Fibroblast of skin of back (primary cell): ENCODE measurements around the gene RPRML. TPM values are rescaled to one million over a fixed set of nuclear protein-coding genes. Genes with fewer than 3 reads are reported as not detected.
"Not testable (repeated sequence)": the region's sequence is repeated elsewhere in the genome, so short reads cannot be mapped to it uniquely, and the experiment has no call there.

Experiments
- DNase-seq: peaks from one replicate; pipeline ENCODE4 v3.0.0-alpha.2; 2013
- polyA plus RNA-seq, 2 experiments: library from polyadenylated mRNA; unstranded; fragments of 120-200 nt; gene quantifications; one replicate each; pipeline ENCODE4 v1.2.1, GENCODE V29; 2013; ENCODE audit not compliant: insufficient read length in 2 of 2

The RPRML gene
- 0.11 TPM for polyA plus RNA-seq (2013, experiment 1 of 2; ENCODE audit: insufficient read length)
- polyA plus RNA-seq (2013, experiment 2 of 2; ENCODE audit: insufficient read length), result 0.12 TPM

DNA sequence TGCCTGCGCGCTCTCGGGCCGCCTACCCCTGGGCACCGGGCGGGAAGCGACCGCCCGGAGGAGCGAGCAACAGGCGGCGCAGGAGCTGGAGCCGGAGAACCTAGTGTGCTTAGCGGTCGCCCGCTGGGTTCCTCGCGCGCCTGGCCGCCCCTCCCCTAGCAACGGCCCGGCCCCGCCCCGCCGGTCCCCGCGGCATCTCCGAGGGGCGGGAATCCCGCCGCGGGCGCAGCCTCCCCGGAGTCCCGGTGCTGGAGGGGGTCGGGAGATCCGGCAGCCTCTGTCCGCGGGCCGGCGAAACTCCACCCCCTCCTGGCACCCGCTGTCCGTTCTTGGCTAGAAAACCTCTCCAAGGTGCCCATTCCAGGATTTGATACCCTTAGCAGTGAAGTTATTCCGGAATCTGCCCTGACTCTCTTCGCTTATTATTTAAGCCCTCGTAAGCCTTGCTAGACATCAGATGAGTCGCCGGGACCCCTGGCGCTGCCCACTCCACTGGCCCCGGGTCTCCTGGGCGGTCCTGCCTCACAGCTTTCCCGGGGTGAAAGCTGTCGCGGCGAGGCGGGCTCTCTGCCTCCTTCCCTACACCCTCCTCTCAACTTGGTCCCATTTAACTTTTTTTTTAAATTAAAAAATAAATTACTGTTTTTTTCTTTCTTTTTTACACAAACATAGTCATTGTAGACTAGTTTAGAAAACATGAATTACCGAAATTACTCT is at the start of gene RPRML:
RPRML (minus strand) TSS at position 107 of the 717 bp plus-strand sequence. CDS start 246 bp downstream, outside the sequence.
- peak; percentile 32 for DNase-seq

DNA sequence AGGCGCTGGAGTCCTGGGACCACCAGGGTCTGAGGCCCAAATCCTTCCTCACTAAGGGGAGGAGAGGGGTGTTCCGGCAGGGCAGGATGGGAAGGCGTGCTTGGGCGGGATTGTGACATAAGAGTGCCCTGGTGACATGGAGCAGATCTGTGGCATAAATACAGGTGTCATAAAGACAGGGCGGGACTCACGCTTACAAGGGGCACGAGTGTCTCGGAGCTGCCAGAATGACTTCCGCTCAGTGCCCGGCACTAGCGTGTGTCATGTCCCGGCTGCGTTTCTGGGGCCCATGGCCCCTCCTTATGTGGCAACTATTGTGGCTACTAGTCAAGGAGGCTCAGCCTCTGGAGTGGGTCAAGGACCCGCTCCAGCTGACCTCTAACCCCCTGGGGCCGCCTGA is 37.9 kb upstream of the RPRML start:
- not testable (repeated sequence) for DNase-seq

DNA sequence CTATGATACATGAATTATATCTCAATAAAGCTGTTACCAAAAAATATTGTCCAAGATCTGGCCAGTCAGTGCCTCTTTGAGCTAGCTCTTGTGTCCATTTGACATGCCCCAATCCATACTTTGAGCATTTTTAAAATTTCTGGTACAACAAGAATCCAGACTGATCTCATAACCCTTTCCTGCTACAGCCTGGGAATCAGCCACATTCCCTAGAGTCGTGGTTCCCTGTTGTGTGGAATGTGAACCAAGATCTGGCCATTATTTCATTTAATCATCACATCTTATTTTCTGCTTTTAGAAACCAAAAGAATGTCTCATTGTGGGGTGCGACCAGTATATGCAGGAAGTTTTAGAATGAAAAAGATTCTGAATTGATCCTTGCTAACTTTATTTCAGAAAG is 34.3 kb upstream of the RPRML start:
- DNase-seq, result peak; percentile 85

DNA sequence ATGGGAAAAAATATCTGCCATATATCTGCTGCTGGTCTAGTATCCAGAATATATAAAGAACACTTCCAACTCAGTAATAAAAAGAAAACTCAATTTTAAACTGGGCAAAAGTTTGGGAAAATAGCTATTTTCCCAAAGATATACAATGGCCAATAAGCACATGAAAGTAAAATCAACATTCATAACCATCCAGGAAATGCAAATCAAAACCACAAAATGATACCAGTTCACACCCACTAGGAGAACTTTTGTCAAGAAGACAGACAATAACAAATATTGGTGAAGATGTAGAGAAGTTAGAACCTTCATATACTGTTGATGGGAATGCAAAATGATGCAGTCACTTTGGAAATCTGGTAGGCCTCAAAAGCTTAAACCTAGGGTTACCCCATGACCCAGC is 33.4 kb upstream of the RPRML start:
- no peak for DNase-seq

DNA sequence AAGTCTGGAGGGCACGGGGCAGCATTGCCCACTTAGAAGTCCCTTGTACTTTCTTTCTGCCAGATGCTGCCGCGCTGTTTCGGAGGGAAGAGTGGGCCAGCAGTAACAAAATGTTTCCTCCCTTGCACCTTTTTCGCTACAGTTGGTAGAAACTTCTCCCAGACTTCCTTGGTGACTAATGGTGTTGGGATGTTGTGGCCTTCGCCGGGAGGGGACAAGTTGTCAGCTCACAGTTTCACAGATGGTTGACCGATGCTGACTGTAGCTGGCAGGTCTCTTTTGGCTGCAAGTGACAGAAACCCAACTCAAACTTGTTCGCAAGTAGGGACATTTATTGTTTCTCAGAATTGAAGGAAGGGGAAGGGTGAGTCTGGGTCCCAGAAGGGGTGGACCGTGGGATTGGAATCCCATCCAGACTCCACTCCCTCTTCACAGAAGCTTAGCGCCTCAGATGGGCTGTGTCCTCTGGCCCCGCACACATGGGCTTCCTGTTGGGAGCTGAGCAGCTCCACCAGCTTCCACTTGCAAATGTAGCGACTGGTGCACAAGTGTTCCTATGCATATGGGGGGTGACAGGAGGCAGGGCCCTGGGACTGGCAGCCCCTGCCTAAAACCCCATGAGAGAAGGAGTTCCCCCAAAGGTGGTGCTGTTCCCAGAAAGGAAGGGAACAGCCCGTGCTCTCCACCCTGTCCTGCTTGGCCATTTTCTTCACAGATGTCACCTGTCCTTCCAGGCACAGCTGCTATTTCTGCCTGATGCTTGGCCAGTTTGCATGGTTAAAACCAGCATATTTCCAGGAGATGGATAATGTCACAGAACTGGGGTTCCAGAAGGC is 30.9 kb upstream of the RPRML start:
- DNase-seq, result peak; percentile 57

DNA sequence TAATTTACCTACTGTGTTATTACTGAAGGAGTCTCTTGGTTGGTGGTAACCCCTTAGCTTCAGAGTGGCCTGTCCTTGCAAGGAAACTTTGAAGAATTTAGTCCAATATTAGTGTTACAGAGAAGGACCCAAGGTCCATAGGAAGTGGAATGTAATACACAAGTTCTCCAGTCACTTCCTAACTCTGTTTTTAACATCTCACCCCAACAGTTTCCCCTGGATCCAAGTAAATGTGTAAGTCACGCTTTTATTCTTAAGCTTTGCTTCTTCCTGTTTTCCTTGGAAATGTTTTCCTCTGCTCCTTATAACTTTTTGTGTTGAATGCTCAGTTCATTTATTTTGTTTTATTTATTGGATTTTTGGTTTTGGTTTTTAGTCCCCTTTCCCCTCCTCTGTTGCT is 25.9 kb upstream of the RPRML start:
- DNase-seq, result no peak

DNA sequence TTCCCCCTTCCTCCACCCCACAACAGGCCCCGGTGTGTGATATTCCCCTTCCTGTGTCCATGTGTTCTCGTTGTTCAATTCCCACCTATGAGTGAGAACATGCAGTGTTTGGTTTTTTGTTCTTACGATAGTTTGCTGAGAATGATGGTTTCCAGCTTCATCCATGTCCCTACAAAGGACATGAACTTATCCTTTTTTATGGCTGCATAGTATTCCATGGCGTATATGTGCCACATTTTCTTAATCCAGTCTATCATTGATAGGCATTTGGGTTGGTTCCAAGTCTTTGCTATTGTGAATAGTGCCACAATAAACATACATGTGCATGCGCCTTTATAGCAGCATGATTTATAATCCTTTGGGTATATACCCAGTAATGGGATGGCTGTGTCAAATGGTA is 24.8 kb upstream of the RPRML start:
- DNase-seq, result not testable (repeated sequence)

DNA sequence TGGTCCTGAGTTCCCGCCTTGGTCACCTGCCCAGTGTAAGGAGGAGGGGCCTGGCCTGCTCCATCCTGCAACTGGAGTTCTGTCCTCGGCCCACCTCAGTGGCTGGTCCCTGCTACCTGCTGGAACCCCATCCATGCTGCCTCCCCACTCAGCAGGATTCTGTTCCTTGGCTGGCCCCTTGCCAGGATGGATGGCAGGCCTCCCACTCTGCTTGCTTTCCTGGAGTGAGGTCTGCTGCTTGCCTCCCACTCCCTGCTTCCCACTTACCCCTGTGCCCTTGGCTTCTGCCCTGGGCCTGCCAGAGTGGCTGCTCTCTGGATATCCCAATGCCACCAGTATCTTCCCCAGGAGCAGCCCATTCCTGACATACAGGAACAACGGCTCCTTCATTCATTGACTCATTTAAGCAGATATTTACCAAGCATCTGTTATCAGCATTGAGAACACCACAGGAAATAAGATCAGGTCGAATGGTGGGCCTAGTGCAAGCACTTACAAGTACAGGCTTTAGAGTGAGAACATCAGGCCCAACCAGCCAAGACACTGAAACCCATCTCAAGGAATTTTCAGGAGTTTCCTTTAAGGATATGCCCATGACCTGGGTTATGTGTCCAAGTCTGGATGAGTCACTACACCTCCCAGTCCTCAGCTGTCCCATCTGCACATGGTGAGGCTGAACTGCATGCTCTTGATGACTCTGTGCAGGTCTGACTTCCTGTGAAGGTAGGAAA is 17.0 kb upstream of the RPRML start:
- no peak for DNase-seq

DNA sequence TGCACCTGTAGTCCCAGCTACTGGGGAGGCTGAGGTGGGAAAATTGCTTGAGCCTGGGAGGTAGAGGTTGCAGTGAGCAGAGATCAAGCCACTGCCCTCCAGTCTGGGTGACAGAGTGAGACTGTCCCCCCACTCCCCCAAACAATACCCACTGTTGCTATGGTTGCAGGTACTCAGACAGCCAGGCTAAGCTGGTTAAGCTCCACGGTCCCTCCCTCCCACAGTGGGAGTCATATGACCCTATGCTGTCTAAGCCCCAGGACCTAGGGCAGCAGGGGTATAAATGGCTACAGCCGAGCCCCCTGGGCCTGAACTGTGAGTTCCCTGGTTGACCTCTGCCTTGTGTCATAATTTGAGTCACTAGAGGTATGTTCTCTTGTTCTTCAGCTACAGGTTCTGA is 15.9 kb upstream of the RPRML start:
- no peak for DNase-seq

DNA sequence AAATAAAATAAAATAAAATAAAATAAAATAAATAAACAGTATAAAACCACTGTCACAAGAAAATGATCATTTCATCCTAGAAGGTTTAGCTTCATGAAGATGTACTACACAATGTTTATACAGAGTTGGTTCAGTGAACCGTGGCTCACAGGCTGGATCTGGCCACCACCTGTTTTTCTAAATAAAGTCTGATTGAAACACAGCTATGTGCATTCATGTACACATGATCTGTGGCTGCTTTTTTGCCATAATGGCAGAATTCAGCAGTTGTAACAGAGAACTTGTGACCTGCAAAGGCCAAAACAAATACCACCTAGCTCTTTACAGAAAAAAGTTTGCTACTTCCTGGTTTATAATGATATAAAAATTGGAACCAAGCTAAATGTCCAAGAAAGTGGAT is 12.6 kb upstream of the RPRML start:
- no peak for DNase-seq

DNA sequence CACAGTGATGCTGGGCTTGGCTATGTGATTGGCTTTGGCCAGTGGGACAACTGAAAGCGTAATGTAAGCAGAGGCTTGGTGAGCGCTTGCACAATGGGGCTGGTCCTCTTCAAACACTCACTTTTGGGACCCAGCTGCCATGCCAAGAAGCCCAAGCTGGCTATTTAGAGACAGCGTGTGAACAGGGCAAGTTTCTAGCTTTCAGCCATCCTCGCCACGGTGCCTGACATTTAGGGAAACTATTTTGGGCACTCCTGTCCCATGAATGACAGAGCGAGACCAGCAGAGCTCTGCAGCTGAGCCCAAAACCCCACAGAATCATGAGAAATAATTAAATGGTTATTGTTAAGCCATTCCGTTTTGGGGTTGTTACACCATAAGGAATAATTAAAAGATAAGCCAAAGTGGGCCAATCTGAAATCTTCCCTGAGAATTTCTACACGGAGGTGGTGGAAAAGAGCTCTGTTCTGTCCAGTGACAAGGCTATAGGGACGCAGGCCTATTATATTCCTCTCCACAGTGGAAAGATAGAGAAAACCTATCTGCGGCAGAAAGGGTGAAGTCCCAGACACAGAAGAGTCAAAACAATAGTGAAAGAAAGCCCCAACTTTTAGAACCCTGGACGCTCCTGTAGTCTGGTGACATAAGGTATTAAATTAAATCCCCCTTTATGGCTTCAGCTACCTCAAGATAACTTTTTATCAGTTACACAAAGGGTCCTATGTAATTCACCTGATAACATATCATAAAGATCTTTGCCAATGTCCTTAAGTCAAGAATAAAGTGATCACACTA is 10.8 kb upstream of the RPRML start:
- no peak for DNase-seq

DNA sequence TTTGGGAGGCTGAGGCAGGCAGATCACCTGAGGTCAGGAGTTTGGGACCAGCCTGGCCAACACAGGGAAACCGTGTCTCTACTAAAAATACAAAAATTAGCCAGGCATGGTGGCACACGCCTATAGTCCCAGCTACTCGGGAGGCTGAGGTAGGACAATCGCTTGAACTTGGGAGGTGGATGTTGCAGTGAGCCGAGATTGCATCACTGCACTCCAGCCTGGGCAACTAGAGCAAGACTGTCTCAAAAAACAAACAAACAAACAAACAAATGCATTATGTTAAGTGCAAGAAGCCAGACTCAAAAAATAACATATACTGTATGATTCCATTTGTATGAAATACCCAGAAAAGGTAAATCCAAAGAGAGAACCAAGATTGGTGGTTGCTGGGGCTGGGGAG is 8.9 kb upstream of the RPRML start:
- DNase-seq, result not testable (repeated sequence)

DNA sequence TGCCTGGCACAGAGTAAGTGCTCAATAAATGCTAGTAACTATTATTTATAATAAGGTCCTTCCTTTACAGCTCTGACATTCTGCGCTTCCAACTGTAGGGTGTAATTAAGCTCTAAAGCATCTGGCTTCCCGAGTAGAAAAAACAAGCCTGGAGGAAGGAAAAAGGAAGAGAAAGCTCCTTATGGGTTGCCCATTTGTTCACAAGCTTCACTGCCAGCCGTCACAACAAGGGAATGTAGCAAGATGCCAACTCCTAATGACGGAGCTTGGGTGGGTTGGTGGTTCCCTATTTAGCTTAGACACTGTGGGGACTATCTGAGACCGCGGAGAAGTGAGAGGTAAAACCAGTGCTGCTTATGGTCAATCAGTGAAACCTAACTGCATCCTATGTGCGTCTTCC is 7.3 kb upstream of the RPRML start:
- DNase-seq, result no peak

DNA sequence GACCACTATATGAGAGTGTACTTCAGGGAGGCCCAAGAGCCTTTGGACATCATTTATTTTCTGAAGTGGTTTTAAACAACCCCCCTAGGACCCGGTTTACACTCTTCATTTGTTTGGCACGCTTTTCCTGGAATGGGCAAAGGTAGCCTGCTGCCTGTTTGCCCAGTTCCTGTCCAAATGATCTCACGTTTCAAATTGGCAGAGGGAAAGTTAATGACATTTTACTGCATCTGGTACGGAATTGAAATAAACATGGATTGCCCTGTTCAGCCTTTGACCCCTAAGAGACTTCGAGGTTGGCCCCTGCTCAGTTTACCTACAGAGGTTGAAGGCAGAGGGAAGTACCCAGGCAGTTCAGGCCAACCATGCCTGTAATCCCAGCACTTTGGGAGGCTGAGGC is 5.8 kb upstream of the RPRML start:
- DNase-seq, result no peak

DNA sequence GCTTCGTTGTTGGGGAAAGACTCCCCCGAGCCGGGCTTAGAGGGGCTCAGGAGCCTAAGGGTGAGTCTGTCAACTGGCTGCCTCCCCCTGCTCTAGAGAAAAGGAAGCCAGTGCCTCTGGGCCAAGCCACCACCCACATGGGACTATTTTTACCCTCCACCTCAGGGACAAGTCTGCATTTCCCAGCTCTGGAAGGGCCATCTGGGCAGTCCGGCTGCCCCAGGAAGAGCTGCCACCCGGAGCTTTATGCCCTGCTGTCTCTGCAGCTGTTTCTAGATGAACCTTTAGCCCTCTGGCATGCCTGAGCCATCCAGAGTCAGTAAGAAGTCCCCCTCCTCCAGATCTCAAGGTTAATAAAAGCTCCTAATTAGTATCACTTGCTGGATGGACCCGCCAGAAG is 5.3 kb upstream of the RPRML start:
- no peak for DNase-seq

DNA sequence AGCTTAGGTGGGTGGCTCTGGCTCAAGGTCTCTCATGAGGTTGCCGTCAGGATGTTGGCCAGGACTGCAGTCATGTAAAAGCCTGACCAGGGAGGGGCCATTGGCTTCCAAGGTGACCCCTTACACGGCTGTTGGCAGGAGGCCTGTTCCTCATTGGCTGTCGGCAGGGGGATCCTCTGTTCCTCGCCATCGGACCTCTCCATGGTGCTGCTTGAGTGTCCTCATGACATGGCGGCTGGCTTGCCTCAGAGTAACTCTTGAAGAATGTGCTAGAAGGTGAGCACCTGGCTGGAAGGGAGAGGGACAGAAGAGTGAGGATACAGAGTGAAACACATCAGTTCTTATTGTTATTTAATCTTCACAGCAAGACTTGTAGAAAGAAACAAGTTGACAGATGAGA is 4.7 kb upstream of the RPRML start:
- no peak for DNase-seq

DNA sequence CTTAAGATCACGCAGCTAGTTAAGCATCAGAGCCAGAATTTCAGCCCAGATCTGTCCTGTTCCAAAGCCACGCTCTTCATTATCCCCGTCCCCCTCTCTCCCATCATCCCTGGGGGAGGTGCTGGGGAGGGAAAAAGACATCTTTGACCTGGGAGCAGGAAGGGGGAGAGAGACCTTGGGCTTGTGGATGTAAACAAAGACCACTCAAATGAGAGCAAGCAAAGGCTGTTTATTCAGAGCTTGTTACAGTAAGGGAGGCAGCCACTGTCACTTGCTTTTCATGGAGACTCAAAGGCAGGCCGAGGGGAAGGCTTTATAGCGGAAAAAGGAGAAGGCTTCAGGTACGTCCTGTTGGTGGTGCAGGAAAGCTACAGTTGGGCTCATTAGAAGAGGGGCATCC is 3.5 kb upstream of the RPRML start:
- DNase-seq, result no peak

DNA sequence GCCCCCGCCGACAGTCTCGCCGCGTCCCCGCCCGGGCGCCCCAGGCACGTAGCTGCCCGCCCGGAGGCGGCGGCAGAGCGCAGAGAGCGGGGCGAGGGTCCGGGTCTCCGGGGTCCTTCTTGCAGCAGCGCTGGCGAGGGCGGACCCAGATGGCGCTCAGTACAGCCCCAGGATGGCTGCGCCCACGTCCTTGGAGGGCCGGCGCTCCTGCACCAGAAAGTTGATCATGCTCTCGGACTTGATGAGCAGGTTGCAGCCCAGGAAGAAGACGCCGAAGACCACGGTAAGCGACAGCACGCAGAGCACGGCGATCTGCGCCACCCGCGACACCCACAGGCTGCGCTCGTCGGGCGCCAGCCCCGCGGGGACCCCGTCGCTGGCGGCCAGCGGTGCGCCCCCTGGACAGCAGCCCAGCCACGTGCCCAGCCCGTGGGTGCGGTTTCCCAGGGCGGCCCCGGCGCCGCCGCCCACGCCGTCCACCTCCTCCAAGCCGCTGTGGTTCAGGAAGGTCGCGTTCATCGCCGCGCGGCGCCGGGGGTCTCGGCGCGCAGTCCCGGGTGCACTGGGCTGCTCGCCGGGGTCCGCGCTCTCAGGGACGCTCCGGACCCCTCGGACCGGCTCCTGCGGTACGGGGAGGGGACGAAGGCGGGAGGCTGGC is 435 bp downstream of the RPRML start:
- DNase-seq, result no peak

DNA sequence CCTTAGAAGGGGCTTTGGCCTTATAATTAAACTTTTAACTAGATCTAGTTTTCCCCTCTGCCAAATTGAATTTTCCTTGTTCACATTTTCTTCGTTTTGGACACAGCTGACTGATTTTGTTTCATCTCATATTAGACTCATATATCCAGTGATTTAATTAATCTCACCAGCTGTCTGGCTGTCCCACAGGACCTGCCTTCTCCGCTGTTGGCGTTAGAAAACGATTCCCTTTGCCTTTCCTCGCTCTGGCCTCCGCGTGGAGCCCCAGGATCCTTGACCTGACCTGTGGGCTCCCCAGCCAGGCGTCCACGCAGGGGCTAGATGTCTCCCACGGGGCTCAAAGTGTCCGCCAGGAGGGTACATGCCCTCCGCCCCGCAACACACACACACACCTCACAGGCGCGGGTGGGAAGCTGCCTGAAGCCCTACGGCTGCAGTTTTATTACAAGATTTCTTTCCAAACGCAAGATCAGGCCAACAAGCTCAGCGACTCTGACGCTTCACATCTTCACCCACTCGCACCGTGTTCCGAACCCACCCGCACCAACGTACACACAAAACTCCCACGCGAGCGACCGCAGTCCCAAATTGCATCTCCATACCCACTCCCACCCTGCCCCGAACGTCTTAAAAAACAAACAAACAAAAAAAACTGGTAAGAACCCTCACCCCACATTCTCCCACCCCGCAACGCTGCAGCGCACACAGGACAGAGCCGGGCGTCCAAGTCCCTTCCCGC is 1.1 kb downstream of the RPRML start:
- DNase-seq, result no peak

DNA sequence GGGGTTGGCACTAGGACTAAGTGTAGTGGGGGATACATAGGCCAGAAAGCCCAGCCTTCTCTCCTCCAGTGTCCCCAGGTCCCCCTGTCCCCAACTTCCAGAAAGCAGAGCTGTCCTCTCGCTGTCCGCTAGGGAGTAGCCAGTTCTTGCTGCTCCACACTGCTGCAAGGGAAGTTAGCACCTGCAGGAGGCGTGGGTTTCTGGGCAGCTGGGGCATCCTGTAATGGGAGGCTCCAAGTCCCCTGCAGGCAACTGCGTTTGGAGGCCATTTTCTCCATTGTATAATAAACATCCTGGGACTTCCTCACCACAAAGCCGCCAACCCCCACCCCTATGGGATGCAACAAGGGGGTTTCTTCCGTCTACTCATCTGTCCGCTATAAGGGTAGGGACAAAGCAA is 1.7 kb downstream of the RPRML start:
- DNase-seq, result peak; percentile 37

DNA sequence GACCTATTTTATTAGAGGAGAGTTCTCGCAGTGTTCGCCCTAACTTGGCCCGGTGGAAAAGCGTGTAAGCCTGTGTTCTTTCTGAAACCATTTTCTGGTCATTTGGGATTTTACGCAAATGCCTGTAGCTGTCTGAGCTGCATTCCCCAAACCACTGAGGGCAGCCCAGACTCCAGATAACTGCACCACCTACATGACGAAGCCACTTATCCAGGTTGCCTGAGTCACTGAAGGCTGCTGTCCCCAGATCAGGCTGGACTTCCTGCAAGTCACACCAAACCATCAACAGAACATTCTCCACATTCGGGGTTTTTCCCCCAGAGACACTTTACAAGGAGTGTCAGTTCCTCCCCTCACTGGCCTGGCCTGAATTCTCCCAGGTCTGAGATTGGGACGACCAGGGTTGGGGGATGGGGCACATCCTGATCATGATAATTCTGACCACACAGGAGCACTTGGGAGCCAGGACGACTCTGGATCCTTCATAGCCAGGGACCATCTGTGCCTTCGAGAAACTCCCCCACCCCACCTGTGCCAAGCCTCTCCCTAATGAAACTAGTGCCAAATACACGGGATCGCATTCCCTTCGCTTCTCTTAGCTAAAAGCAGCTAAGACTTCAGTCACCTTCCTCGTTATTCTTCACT is 2.3 kb downstream of the RPRML start:
- DNase-seq, result no peak
